Duodenal mucosa (tissue), 2 donors: Measurements from ENCODE around the gene RAB44.

Experiments
- H3K27ac ChIP-seq: one replicate; pipeline ENCODE4 v1.7.0; 2013; ENCODE audit warnings: low read depth, low read length
- H3K27me3 ChIP-seq, 2 donors: one replicate each; pipeline ENCODE4 v1.7.0; 2013; ENCODE audit warnings: low read length in 2 of 2, control low read depth in 1 of 2; ENCODE audit not compliant: insufficient read depth in 2 of 2, control insufficient read depth in 1 of 2
- H3K36me3 ChIP-seq, 2 donors: one replicate each; pipeline ENCODE4 v1.7.0; 2013; ENCODE audit warnings: low read length in 2 of 2, control low read depth in 1 of 2; ENCODE audit not compliant: insufficient read depth in 2 of 2, control insufficient read depth in 1 of 2
- H3K4me1 ChIP-seq, 2 donors: one replicate each; pipeline ENCODE4 v1.7.0; 2013; ENCODE audit warnings: low read length in 2 of 2, control low read depth in 1 of 2; ENCODE audit not compliant: insufficient read depth in 2 of 2, control insufficient read depth in 1 of 2
- H3K4me3 ChIP-seq, 2 donors: one replicate each; pipeline ENCODE4 v1.7.0; 2013; ENCODE audit warnings: low read length in 2 of 2, low read depth in 1 of 2
- H3K9ac ChIP-seq, 2 donors: one replicate each; pipeline ENCODE4 v1.7.0; 2013; ENCODE audit warnings: low read length in 2 of 2, low read depth in 1 of 2
- H3K9me3 ChIP-seq, 2 donors: one replicate each; pipeline ENCODE4 v1.7.0; 2013; ENCODE audit warnings: low read length in 2 of 2, control low read depth in 1 of 2; ENCODE audit not compliant: control insufficient read depth in 1 of 2

RAB44 gene

DNA sequence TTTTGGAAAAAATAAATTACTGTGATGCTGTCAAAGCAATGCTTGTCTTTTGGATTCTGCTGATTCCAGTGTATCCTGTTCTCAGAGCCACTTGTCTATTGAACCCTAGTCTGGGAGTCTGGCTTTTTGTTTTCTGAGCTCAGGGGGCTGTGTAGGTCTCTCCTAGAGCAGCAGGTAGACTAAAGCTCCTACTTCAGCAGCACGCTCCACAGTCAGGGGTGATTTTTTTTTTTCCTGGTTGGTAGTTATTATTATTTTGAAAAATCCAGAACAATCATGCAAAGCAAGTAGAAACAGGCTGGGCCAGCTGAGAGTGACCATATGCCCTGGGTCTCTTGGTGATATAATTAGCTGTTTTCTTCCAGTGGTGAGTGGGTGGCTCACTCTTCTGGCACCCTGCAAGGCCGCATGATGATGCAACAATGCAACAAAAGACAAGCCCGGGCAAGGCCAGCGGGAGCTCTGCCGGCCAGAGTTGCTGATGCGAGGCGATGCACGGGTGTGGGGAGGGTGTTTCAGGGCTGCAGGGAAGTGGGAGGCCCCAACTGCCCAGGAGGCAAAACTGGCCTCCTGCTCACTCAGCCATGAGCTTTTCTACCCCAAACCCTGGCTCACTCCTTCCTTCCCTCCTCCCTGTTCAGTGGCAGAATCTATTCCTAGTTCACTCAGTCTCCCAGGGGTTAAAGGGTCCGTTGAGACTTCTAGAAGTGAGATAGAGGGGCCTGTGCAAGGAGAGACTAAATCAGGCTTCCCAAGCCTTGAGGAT is 30.6 kb upstream of the RAB44 start:
- Histone ChIP-seq H3K9ac (peak overlapping the region in 1 of 2 donors; percentile 3), H3K4me1 (peaks cover 26 to 36% of the 10 kb centered on the region in 2 donors), H3K27ac (no peak overlapping the region), H3K27me3 (no peaks in the 10 kb centered on the region), H3K36me3 (no peaks in the 10 kb centered on the region), H3K9me3 (no peaks in the 10 kb centered on the region), H3K4me3 (no peak overlapping the region)

- Histone ChIP-seq H3K9ac (no peak overlapping the region), H3K27me3 (no peaks in the 10 kb centered on the region), H3K4me1 (peaks cover 12 to 26% of the 10 kb centered on the region in 2 donors), H3K27ac (no peak overlapping the region), H3K9me3 (no peaks in the 10 kb centered on the region), H3K36me3 (no peaks in the 10 kb centered on the region), H3K4me3 (no peak overlapping the region)
Observed at GRCh38 chr6:36668591-36668990, 29.0 kb upstream of the RAB44 start.

GRCh38 chr6:36669002-36669401 is 28.6 kb upstream of the RAB44 start:
- H3K4me1 ChIP-seq: peaks cover 12 to 26% of the 10 kb centered on the region in 2 donors
- no peaks in the 10 kb centered on the region for H3K27me3 ChIP-seq
- H3K9ac ChIP-seq: no peak overlapping the region
- no peak overlapping the region for H3K4me3 ChIP-seq
- H3K27ac ChIP-seq: no peak overlapping the region
- H3K9me3 ChIP-seq: no peaks in the 10 kb centered on the region
- H3K36me3 ChIP-seq: no peaks in the 10 kb centered on the region

GRCh38 chr6:36670271-36670670 is 27.4 kb upstream of the RAB44 start:
- H3K4me1 ChIP-seq: peaks cover 12 to 26% of the 10 kb centered on the region in 2 donors
- no peak overlapping the region for H3K4me3 ChIP-seq
- no peaks in the 10 kb centered on the region for H3K9me3 ChIP-seq
- no peaks in the 10 kb centered on the region for H3K36me3 ChIP-seq
- H3K27me3 ChIP-seq: no peaks in the 10 kb centered on the region
- no peak overlapping the region for H3K9ac ChIP-seq
- H3K27ac ChIP-seq: no peak overlapping the region

DNA sequence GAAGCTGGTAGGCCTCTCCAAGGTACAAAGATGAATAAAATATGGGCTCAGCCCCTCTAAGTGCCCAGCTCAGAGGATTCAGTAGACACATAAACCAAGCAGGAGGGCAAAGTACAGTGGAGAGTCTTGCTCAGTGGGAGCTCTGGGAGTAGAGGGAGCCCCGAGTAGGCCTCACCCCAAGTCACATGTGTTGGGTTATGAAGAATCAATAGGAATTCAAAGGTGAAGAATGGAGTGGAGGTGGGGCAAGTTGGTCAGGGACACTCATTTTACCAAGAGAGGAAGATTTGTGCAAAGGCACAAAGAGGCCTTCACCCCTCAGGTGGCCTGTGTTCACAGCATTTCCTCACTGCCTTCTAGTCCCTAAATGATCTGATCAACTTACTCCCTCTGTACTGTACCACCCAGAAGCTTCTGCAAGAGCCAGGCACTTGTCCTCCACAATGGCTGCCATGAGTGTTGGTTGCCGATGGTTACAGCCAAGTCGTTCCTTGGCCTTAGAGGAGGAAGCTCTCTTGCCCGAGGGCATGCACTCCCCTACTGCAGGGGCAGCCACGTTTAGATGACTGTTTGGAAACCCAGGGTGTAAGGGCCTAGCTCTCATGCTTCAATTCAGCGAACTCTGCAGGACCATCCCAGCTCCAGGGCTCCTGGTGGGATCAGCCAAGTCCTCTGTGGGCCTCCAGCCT is 25.8 kb upstream of the RAB44 start:
- peaks cover 18 to 28% of the 10 kb centered on the region in 2 donors for H3K4me1 ChIP-seq
- no peak overlapping the region for H3K27ac ChIP-seq
- H3K9me3 ChIP-seq: no peaks in the 10 kb centered on the region
- H3K9ac ChIP-seq: no peak overlapping the region
- H3K27me3 ChIP-seq: no peaks in the 10 kb centered on the region
- H3K4me3 ChIP-seq: no peak overlapping the region
- H3K36me3 ChIP-seq: no peaks in the 10 kb centered on the region

GRCh38 chr6:36673882-36674281 is 23.7 kb upstream of the RAB44 start:
- Histone ChIP-seq H3K4me3 (no peak overlapping the region), H3K9ac (no peak overlapping the region), H3K27ac (no peak overlapping the region), H3K27me3 (no peaks in the 10 kb centered on the region), H3K36me3 (no peaks in the 10 kb centered on the region), H3K9me3 (no peaks in the 10 kb centered on the region), H3K4me1 (peaks cover 35 to 36% of the 10 kb centered on the region in 2 donors)

- H3K9me3 ChIP-seq: no peaks in the 10 kb centered on the region
- no peak overlapping the region for H3K27ac ChIP-seq
- no peak overlapping the region for H3K4me3 ChIP-seq
- H3K36me3 ChIP-seq: no peaks in the 10 kb centered on the region
- H3K27me3 ChIP-seq: no peaks in the 10 kb centered on the region
- H3K4me1 ChIP-seq: peaks cover 35 to 36% of the 10 kb centered on the region in 2 donors
- no peak overlapping the region for H3K9ac ChIP-seq
Observed at GRCh38 chr6:36674942-36675341, 22.7 kb upstream of the RAB44 start.

GRCh38 chr6:36676141-36677058 is 21.2 kb upstream of the RAB44 start:
- Histone ChIP-seq H3K9ac (peak overlapping the region; percentile 29 to 54), H3K4me3 (no peak overlapping the region), H3K27ac (peak overlapping the region; percentile 39), H3K36me3 (no peaks in the 10 kb centered on the region), H3K4me1 (peaks cover 33 to 35% of the 10 kb centered on the region in 2 donors), H3K9me3 (no peaks in the 10 kb centered on the region), H3K27me3 (no peaks in the 10 kb centered on the region)

- Histone ChIP-seq H3K27me3 (no peaks in the 10 kb centered on the region), H3K9ac (peak overlapping the region in 1 of 2 donors; percentile 13), H3K4me1 (peaks cover 33 to 34% of the 10 kb centered on the region in 2 donors), H3K9me3 (no peaks in the 10 kb centered on the region), H3K4me3 (no peak overlapping the region), H3K27ac (peak overlapping the region; percentile 39), H3K36me3 (no peaks in the 10 kb centered on the region)
Observed at GRCh38 chr6:36677059-36677749, 20.4 kb upstream of the RAB44 start.
